ENCODE measurements around the gene SMCR8.
"Not testable (repeated sequence)": the region's sequence is repeated elsewhere in the genome, so short reads cannot be mapped to it uniquely, and the experiment has no call there.

Gene SMCR8

DNA sequence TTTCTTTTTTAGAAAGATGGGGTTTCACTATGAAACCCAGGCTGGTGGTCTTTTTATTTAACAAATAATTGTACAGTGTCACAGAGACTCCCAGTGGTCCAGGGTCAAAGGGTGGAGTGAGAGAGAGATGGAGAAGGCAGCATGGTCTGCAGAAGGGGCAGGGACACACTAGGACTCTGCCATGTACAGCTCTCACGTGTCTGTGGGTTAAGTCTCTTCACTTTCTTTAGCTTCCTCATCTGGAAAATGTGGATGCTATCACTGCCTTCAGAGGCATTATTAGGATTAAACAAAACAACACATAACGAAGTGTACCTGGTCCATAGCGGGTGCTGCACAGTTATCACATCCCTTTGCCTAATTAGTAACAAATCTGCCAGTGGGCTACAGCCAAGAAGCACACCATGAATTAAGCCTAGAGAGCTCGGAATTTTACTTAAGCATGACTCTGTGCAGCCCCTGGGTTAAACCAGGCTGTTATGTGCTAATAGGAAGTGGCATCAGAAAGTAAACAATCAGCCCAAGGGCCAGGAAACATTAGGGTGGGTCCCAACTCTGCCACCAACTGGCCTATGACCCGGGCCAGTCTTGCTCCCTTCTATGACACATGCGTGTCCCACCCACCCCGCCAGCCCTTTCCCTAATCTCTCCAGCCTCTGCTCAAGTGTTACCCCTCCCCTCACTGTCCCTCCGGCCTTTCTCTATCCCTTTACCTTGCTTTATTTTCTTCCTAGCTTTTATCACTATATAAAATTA lies 14.2 kb upstream of the SMCR8 start:
- no peak for DNase-seq (ENCODE audit: low spot score)
- TF ChIP-seq CTCF (IDR thresholded peaks at IDR 0.05), result no peak
- Histone ChIP-seq H3K4me3 (no peak overlapping the region), H3K27ac (peak overlapping the region in 1 of 2 donors; percentile 22)

DNA sequence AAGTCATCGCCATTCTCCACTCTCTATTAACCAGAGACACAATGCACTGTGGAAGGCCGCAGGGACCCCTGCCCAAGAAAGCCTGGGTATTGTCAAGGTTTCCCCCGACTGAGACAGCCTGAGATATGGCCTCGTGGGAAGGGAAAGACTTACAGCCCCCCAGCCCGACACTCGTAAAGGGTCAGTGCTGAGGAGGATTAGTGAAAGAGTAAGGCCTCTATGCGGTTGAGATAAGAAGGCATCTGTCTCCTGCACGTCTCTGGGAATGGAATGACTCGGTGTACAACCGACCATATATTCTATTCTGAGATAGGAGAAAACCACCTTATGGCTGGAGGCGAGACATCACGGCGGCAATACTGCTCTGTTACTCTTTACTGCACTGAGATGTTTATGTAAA lies 11.9 kb upstream of the SMCR8 start:
- DNase-seq (ENCODE audit: low spot score); H3K4me3 ChIP-seq; H3K27ac ChIP-seq: not testable (repeated sequence)

DNA sequence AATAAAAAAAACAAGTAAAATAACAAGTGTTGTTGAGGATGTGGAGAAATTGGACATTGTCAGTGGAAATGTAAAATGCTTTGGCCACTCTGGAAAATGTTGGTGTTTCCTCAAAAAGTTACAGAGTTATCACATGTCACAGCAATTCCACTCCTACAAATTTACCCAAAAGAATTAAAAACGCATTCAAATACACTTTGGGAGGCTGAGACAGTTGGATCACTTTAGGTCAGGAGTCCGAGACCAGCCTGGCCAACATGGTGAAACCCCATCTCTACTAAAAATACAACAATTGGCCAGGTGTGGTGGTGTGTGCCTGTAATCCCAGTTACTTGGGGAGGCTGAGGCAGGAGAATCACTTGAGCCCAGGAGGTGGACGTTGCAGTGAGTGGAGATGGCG lies 5.9 kb upstream of the SMCR8 start:
- Histone ChIP-seq H3K27ac (no peak overlapping the region), H3K4me3 (no peak overlapping the region)
- no peak for DNase-seq (ENCODE audit: low spot score)
- TF ChIP-seq CTCF (IDR thresholded peaks at IDR 0.05), result no peak

GRCh38 chr17:18314059-18314730 lies 898 bp upstream of the SMCR8 start:
- H3K27ac ChIP-seq, result peak overlapping the region; percentile 79 to 88
- DNase-seq (ENCODE audit: low spot score), result no peak
- peak overlapping the region; percentile 95 for H3K4me3 ChIP-seq
- no peak for TF ChIP-seq CTCF (IDR thresholded peaks at IDR 0.05)

GRCh38 chr17:18315562-18315922 lies 449 bp downstream of the SMCR8 start:
- H3K27ac ChIP-seq, result peak overlapping the region; percentile 79 to 88
- no peak for TF ChIP-seq CTCF (IDR thresholded peaks at IDR 0.05)
- peak overlapping the region; percentile 95 for H3K4me3 ChIP-seq
- no peak for DNase-seq (ENCODE audit: low spot score)

GRCh38 chr17:18315961-18316360 lies 868 bp downstream of the SMCR8 start:
- no peak for TF ChIP-seq CTCF (IDR thresholded peaks at IDR 0.05)
- peak overlapping the region; percentile 79 to 88 for H3K27ac ChIP-seq
- DNase-seq (ENCODE audit: low spot score), result no peak
- peak overlapping the region; percentile 95 for H3K4me3 ChIP-seq

DNA sequence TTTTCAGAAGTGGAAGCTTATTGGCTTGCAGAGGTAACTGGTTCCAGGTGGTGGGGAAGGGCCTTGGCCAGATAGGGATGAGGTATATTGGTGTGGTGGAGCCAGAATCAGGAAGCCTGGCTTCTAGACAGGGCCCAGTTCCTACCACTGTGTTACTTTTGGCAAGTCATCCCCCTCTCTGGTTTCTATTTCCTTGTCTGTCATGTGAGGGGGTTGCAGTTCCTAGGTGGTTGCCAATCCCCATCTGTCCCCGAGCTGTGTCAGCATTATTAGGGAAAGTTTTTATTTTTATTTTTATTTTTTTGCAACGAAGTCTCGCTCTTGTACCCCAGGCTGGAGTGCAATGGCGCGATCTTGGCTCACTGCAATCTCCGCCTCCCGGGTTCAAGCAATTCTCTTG lies 3.0 kb downstream of the SMCR8 start:
- no peak for TF ChIP-seq CTCF (IDR thresholded peaks at IDR 0.05)
- Histone ChIP-seq H3K27ac (no peak overlapping the region), H3K4me3 (peak overlapping the region; percentile 39)
- no peak for DNase-seq (ENCODE audit: low spot score)

All from coronary artery (tissue), 2 donors.